ENCODE data around the gene VASP. TPM values are rescaled to one million over a fixed set of nuclear protein-coding genes. Genes with fewer than 3 reads are reported as not detected.

VASP gene
- total and polyA plus RNA-seq, 9 of the 15 experiments (the other 6 are each of a cell fraction or from before 2014, with no cell fraction given): 16.7 to 261 (median 112) TPM

DNA sequence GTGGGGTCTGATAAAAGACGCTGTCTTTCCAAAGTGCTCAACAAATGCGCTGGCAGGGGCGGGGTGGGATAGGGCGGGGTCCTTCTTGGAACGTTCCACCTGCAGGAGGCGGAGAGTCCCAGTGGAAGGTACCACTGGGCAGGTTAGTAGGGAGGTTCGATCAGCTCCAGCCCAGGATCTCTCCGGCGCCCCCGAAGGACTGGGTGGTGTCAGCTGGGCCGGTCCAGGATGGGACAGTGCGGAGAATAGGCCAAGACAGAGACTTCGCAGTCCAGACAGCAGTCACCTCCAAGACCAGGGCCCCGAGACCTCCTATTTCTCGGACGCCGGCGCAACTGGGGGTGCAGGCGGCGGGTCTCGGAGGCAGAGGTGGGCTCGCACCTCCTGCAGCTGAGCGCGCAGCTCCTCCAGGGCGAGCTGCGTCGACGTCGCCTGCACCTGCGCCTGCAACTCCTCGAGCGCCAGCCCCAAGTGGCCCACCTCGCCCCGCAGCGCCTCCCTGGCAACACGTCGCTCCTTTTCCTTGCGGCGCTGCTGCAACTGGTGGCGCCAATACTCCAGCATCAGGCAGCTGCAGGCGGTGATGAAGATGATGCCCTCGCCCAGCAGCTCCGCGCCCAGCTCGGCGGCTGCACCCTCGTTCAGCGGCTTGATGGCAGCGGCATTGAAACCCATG is 21.6 kb downstream of the VASP start (continued):
- peak; percentile 66 for TF ChIP-seq JUND (IDR thresholded peaks at IDR 0.05; ENCODE audit: borderline replicate concordance, low read depth, low read length)
- TF ChIP-seq JUND (tag; IDR thresholded peaks at IDR 0.05; ENCODE audit: borderline replicate concordance, low read depth, low read length): no peak
- TF ChIP-seq, protein P1, sequence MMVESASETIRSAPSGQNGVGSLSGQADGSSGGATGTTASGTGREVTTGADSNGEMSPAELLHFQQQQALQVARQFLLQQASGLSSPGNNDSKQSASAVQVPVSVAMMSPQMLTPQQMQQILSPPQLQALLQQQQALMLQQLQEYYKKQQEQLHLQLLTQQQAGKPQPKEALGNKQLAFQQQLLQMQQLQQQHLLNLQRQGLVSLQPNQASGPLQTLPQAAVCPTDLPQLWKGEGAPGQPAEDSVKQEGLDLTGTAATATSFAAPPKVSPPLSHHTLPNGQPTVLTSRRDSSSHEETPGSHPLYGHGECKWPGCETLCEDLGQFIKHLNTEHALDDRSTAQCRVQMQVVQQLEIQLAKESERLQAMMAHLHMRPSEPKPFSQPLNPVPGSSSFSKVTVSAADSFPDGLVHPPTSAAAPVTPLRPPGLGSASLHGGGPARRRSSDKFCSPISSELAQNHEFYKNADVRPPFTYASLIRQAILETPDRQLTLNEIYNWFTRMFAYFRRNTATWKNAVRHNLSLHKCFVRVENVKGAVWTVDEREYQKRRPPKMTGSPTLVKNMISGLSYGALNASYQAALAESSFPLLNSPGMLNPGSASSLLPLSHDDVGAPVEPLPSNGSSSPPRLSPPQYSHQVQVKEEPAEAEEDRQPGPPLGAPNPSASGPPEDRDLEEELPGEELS (CRISPR knock-in tag; IDR thresholded peaks at IDR 0.05; ENCODE audit: borderline replicate concordance): 0 out of 2 replicates have a peak, but pooled peaks have one; percentile 58
- peak; percentile 77 for TF ChIP-seq FIP1L1 (IDR thresholded peaks at IDR 0.05; ENCODE audit: low read depth, low read length, poor library complexity, severe bottlenecking)
- TF ChIP-seq, protein P2, sequence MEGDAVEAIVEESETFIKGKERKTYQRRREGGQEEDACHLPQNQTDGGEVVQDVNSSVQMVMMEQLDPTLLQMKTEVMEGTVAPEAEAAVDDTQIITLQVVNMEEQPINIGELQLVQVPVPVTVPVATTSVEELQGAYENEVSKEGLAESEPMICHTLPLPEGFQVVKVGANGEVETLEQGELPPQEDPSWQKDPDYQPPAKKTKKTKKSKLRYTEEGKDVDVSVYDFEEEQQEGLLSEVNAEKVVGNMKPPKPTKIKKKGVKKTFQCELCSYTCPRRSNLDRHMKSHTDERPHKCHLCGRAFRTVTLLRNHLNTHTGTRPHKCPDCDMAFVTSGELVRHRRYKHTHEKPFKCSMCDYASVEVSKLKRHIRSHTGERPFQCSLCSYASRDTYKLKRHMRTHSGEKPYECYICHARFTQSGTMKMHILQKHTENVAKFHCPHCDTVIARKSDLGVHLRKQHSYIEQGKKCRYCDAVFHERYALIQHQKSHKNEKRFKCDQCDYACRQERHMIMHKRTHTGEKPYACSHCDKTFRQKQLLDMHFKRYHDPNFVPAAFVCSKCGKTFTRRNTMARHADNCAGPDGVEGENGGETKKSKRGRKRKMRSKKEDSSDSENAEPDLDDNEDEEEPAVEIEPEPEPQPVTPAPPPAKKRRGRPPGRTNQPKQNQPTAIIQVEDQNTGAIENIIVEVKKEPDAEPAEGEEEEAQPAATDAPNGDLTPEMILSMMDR (IDR thresholded peaks at IDR 0.05 in 2 of 3, conservative IDR thresholded peaks at IDR 0.05 in 1 of 3; ENCODE audit: insufficient read depth in 2 of 3, low read depth in 1 of 3, low read length in 3 of 3): 0 out of 6 replicates have a peak, but pooled peaks of 1 of the 3 experiments have one; percentile 16
- TF ChIP-seq POLR2G (IDR thresholded peaks at IDR 0.05; ENCODE audit: low read depth, low read length): peak; percentile 88
- TF ChIP-seq, protein P3, sequence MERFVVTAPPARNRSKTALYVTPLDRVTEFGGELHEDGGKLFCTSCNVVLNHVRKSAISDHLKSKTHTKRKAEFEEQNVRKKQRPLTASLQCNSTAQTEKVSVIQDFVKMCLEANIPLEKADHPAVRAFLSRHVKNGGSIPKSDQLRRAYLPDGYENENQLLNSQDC (CRISPR knock-in tag; IDR thresholded peaks at IDR 0.05): no peak
- TF ChIP-seq DIDO1 (tag; IDR thresholded peaks at IDR 0.05; ENCODE audit: low read depth): no peak
- no peak for TF ChIP-seq HDGF (IDR thresholded peaks at IDR 0.05)
- TF ChIP-seq, protein P4, sequence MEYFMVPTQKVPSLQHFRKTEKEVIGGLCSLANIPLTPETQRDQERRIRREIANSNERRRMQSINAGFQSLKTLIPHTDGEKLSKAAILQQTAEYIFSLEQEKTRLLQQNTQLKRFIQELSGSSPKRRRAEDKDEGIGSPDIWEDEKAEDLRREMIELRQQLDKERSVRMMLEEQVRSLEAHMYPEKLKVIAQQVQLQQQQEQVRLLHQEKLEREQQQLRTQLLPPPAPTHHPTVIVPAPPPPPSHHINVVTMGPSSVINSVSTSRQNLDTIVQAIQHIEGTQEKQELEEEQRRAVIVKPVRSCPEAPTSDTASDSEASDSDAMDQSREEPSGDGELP (CRISPR knock-in tag; IDR thresholded peaks at IDR 0.05; ENCODE audit: borderline replicate concordance): 0 out of 2 replicates have a peak, but pooled peaks have one; percentile 34
- TF ChIP-seq NONO (IDR thresholded peaks at IDR 0.05; ENCODE audit: low read depth in 2 of 2, low read length in 1 of 2): 0 out of 4 replicates have a peak, but pooled peaks of 1 of the 2 experiments have one; percentile 77
- no peak for TF ChIP-seq ZNF584 (CRISPR knock-in tag; IDR thresholded peaks at IDR 0.05; ENCODE audit: low read depth)
- no peak for TF ChIP-seq ELF4 (CRISPR knock-in tag; IDR thresholded peaks at IDR 0.05)
- no peak for TF ChIP-seq TRIM24 (IDR thresholded peaks at IDR 0.05)
- TF ChIP-seq NR2F6 (CRISPR knock-in tag; IDR thresholded peaks at IDR 0.05): no peak
- peak; percentile 97 for TF ChIP-seq RBM22 (IDR thresholded peaks at IDR 0.05; ENCODE audit: low read depth, low read length, poor library complexity, severe bottlenecking)
- peak; percentile 78 for TF ChIP-seq TCF7L2 (IDR thresholded peaks at IDR 0.05; ENCODE audit: low read depth, low read length)
- TF ChIP-seq, protein P5, sequence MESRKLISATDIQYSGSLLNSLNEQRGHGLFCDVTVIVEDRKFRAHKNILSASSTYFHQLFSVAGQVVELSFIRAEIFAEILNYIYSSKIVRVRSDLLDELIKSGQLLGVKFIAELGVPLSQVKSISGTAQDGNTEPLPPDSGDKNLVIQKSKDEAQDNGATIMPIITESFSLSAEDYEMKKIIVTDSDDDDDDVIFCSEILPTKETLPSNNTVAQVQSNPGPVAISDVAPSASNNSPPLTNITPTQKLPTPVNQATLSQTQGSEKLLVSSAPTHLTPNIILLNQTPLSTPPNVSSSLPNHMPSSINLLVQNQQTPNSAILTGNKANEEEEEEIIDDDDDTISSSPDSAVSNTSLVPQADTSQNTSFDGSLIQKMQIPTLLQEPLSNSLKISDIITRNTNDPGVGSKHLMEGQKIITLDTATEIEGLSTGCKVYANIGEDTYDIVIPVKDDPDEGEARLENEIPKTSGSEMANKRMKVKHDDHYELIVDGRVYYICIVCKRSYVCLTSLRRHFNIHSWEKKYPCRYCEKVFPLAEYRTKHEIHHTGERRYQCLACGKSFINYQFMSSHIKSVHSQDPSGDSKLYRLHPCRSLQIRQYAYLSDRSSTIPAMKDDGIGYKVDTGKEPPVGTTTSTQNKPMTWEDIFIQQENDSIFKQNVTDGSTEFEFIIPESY (CRISPR knock-in tag; IDR thresholded peaks at IDR 0.05): peak; percentile 98
- 0 out of 2 replicates have a peak, but pooled peaks have one; percentile 35 for TF ChIP-seq ILF3 (IDR thresholded peaks at IDR 0.05; ENCODE audit: borderline replicate concordance)

Measured in K562 (cell line).